Mononuclear cell (primary cell): Measurements from ENCODE around the gene CCDC15. TPM values are rescaled to one million over a fixed set of nuclear protein-coding genes. Genes with fewer than 3 reads are reported as not detected.

Experiments used
- H3K27me3 ChIP-seq: 2 replicates; pipeline ENCODE4 v1.6.0; 2011; ENCODE audit warnings: low read length, control low read depth; ENCODE audit not compliant: insufficient read depth
- H3K4me1 ChIP-seq: 2 replicates; pipeline ENCODE4 v1.5.1; 2011; ENCODE audit warnings: mild to moderate bottlenecking, low read length, control low read depth; ENCODE audit not compliant: insufficient read depth
- H3K4me3 ChIP-seq: 2 replicates; pipeline ENCODE4 v1.5.1; 2011; ENCODE audit warnings: mild to moderate bottlenecking, low read length, moderate library complexity
- H3K9me3 ChIP-seq: 2 replicates; pipeline ENCODE4 v1.5.1; 2011; ENCODE audit warnings: low read depth, mild to moderate bottlenecking, control low read depth, low read length
- total RNA-seq: library from RNA; depleted of rRNA; stranded (reverse); fragments of >200 nt; gene quantifications from one replicate; pipeline ENCODE4 v1.2.3, GENCODE V29; 2012

The CCDC15 gene
- total RNA-seq, 1 donor, result 1.4 TPM

DNA sequence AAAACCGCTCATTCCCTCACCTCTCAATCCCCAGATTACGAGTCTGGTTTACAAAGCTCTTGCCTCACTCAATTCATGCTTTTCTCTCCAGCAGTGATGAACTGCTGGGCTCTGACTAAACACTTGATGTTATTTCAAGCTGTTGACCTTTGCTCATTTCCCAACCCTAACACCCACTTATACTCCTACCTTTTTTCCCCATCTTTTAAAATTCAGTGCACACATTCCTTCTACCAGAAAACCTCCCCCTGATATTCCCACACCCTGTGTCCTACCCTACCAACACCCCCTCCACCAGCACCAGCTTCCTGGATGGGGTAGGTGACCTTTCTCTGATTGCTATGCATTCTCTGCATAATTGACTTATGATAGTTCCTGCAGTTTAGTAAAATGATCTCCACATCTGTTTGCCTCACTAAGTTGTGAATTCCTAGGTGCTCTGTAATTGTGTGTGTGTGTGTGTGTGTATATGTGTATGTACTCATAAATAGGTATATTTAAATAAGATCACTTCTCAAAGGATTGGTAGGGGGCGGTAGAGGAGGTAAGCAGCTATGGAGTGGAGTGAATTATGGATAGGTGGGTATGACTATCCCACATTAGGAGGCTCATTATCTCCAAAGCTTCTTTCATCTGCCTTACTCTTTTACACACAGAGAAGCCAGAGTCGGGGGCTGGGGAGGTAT, 19.0 kb upstream of the CCDC15 start:
- Histone ChIP-seq H3K4me1 (no peaks in the 10 kb centered on the region), H3K9me3 (no peaks in the 10 kb centered on the region), H3K4me3 (no peak overlapping the region), H3K27me3 (no peaks in the 10 kb centered on the region)

GRCh38 chr11:124935548-124936514, 18.2 kb upstream of the CCDC15 start, which contains the start of gene HEPACAM:
HEPACAM (minus strand) TSS chr11:124936047; CDS start chr11:124936006, 41 bp downstream.
- Histone ChIP-seq H3K27me3 (no peaks in the 10 kb centered on the region), H3K4me1 (no peaks in the 10 kb centered on the region), H3K9me3 (no peaks in the 10 kb centered on the region), H3K4me3 (no peak within 1 kb of the TSS)

- Histone ChIP-seq H3K27me3 (no peaks in the 10 kb centered on the region), H3K9me3 (no peaks in the 10 kb centered on the region), H3K4me1 (no peaks in the 10 kb centered on the region), H3K4me3 (no peak overlapping the region)
These were observed 16.6 kb upstream of the CCDC15 start for GRCh38 chr11:124937336-124937935.

- Histone ChIP-seq H3K4me3 (no peak overlapping the region), H3K9me3 (no peaks in the 10 kb centered on the region), H3K27me3 (no peaks in the 10 kb centered on the region), H3K4me1 (no peaks in the 10 kb centered on the region)
These were observed 15.7 kb upstream of the CCDC15 start for GRCh38 chr11:124938206-124938765.

DNA sequence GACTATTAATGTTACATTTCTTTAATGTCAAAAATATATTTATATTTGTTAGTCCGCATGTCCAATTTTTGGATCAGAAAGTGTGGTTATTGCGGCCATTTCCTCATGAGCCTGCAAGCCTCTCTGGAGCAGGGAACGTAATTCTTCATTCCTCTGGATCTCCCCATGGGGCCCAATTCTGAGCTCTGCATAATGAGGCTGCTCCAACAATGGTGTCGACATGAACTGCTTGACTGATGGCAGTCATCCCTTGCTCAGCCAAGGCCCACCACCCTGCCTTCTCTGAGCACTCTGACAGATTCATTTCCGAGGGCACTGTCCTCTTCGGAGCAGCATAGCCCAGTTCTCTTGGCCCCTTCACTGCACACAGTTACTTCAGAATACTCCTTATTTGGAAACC, 15.0 kb upstream of the CCDC15 start:
- no peaks in the 10 kb centered on the region for H3K4me1 ChIP-seq
- no peak overlapping the region for H3K4me3 ChIP-seq
- no peaks in the 10 kb centered on the region for H3K27me3 ChIP-seq
- H3K9me3 ChIP-seq, result no peaks in the 10 kb centered on the region

DNA sequence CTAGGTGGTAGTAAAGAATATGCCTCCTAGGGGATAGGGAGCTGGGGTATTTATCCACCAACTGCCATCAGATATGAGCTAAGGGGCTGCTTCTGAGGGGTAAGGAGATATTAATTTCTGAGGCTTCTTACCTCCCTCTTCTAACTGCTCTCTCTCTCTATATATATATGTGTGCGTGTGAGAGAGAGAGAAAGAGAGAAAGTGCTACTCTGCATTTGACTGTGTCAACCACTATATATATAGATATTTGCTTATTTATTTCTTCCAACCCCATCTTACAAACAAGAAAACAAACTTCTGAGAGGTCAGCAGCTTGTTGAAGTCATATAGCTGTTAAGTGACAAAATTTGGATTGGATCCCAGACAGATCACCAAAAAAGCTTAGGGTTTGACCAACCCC, 12.3 kb upstream of the CCDC15 start:
- Histone ChIP-seq H3K9me3 (no peaks in the 10 kb centered on the region), H3K27me3 (no peaks in the 10 kb centered on the region), H3K4me1 (no peaks in the 10 kb centered on the region), H3K4me3 (no peak overlapping the region)

DNA sequence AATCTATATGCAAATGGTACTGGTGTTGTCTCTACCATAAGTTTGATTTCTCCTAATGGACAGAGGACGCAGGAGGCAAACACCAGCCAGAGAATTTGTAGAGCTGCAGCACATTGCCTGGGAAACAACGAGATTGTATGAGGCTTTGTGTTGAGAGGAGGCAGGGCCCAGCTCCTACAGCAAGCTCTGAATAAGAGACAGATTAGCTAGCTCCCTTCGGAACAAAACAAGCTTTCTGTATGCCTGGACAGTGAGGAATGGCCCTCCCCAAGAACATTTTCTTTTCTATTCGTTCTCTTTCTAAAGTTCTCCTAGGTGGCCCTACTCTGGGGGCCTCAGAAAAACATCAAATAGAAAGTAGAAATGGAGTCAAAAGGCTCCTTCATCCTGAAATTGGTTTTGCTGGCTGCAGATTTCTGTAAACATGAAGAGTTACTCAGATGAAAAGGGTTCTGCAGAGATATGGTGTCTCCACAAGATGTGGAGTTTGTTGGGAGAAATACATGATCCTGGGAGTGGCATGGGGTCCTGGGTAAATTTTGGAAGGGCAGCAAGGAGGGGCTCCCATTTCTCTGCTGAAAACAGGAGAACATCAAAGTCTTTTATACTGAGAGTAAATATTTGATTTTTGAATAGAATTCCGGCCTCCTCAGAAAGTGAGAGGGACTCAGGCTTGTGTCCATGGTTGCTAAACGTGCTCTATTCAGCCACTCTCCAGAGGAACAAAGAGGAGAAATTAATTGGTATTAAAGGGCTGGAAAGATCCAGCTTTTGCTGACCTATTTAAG, 11.3 kb upstream of the CCDC15 start:
- Histone ChIP-seq H3K4me1 (no peaks in the 10 kb centered on the region), H3K9me3 (no peaks in the 10 kb centered on the region), H3K4me3 (no peak overlapping the region), H3K27me3 (no peaks in the 10 kb centered on the region)

- Histone ChIP-seq H3K4me1 (no peaks in the 10 kb centered on the region), H3K9me3 (no peaks in the 10 kb centered on the region), H3K27me3 (no peaks in the 10 kb centered on the region), H3K4me3 (no peak overlapping the region)
These were observed 10.8 kb upstream of the CCDC15 start for GRCh38 chr11:124943254-124943616.

DNA sequence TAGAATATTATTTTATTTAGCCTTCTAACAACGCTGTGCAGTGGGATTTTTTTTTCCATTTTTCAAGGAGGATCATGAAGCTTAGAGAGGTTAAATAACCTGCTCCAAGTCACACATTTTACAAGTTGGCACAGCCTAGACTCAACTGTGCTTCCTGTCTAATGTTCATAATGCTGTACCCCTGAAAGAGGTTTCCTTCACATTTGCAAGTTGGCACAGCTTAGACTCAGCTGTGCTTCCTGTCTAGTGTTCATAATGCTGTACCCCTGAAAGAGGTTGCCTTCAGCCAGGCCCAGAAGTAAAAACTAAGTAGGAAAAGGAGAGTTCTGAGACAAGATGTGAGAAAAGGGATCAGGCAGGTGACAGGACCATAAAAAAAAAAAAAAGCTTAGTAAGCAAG, 10.3 kb upstream of the CCDC15 start:
- Histone ChIP-seq H3K4me3 (no peak overlapping the region), H3K27me3 (no peaks in the 10 kb centered on the region), H3K9me3 (no peaks in the 10 kb centered on the region), H3K4me1 (no peaks in the 10 kb centered on the region)

DNA sequence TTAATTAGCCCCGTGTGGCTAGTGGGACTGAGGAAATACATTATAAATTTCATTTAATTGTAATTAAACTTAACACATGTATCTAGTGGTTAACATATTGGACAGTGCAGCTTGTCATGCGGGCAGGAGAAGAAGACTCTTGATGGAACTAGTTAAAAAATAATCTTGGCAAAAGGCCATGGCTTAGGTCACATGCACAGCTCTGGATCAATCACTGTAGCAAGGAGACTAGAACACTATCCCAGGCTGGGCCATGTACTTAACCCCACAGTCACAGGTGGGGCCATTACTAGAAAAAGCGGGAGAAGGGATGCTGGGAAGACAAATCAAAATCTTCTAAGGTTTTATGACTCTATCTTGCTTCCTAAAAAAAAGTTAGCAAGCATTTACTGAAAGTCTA, 9.4 kb upstream of the CCDC15 start:
- no peak overlapping the region for H3K4me3 ChIP-seq
- no peaks in the 10 kb centered on the region for H3K27me3 ChIP-seq
- H3K4me1 ChIP-seq, result no peaks in the 10 kb centered on the region
- no peaks in the 10 kb centered on the region for H3K9me3 ChIP-seq

DNA sequence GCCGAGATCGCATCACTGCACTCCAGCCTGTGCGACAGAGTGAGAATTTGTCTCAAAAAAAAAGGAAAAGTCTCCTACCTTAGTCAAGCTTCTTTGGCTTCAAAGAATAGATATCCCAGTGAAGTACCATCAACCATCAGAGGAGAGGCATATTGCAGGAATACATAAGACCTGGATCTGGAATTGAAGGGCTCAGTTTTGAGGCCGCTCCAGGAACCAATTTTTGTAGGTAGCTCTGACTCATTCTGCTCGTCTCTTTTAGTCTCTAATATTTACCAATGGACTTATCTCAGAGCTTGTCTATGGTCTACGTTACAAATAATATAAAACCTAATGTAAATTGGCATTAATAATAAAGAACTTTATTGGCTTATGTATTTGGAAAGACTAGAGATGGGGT, 8.2 kb upstream of the CCDC15 start:
- Histone ChIP-seq H3K4me3 (no peak overlapping the region), H3K27me3 (no peaks in the 10 kb centered on the region), H3K9me3 (no peaks in the 10 kb centered on the region), H3K4me1 (peaks cover 11% of the 10 kb centered on the region)

- Histone ChIP-seq H3K4me1 (peaks cover 18% of the 10 kb centered on the region), H3K4me3 (no peak overlapping the region), H3K9me3 (no peaks in the 10 kb centered on the region), H3K27me3 (no peaks in the 10 kb centered on the region)
These were observed 7.3 kb upstream of the CCDC15 start for GRCh38 chr11:124946735-124947141.

GRCh38 chr11:124950601-124951330, 3.2 kb upstream of the CCDC15 start:
- Histone ChIP-seq H3K9me3 (no peaks in the 10 kb centered on the region), H3K27me3 (no peaks in the 10 kb centered on the region), H3K4me1 (peaks cover 33% of the 10 kb centered on the region), H3K4me3 (no peak overlapping the region)

DNA sequence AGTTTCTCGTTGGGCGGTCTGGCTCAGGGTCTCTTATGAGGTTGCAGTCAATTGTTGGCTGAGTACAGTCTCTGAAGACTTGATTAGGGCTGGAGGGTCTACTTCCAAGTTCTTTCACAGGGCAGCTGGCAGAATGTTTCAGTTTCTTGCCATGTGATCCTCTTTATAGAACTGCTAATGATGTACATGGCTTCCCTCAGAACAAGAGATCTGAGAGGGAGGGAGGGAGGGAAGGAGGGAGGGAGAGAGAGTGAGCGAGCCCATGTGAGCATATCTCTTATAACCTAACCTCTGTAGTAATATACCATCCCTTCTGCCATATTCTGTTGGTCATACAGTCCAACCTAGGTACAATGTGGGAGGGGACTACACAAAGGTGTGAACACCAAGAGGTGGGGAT, 2.7 kb upstream of the CCDC15 start:
- H3K4me3 ChIP-seq, result no peak overlapping the region
- no peaks in the 10 kb centered on the region for H3K9me3 ChIP-seq
- no peaks in the 10 kb centered on the region for H3K27me3 ChIP-seq
- H3K4me1 ChIP-seq, result peaks cover 33% of the 10 kb centered on the region
